ENCODE measurements around the gene FAM234A.

Gene FAM234A

GRCh38 chr16:280552-280951 lies 45.9 kb downstream of the FAM234A start, which contains the start of gene ARHGDIG:
Gene ARHGDIG, plus strand, starts transcription at chr16:280591. Its CDS starts 90 bp downstream, at chr16:280681.
- TF ChIP-seq CTCF (conservative IDR thresholded peaks at IDR 0.05) (no peak), ZFX (IDR thresholded peaks at IDR 0.05) (no peak)
- no peak within 1 kb of the TSS for H3K27ac ChIP-seq

- H3K27ac ChIP-seq, result no peak overlapping the region
- TF ChIP-seq ZFX (IDR thresholded peaks at IDR 0.05) (no peak), CTCF (conservative IDR thresholded peaks at IDR 0.05) (no peak)
Measured at GRCh38 chr16:280991-281659, 46.5 kb downstream of the FAM234A start.

GRCh38 chr16:281660-282255 lies 47.1 kb downstream of the FAM234A start:
- no peak overlapping the region for H3K27ac ChIP-seq
- TF ChIP-seq CTCF (conservative IDR thresholded peaks at IDR 0.05) (no peak), ZFX (IDR thresholded peaks at IDR 0.05) (no peak)

GRCh38 chr16:282491-282890 lies 47.9 kb downstream of the FAM234A start:
- TF ChIP-seq ZFX (IDR thresholded peaks at IDR 0.05) (no peak), CTCF (conservative IDR thresholded peaks at IDR 0.05) (no peak)
- no peak overlapping the region for H3K27ac ChIP-seq

- no peak for TF ChIP-seq ZFX (IDR thresholded peaks at IDR 0.05)
- no peak within 1 kb of the TSS for H3K27ac ChIP-seq
Measured at GRCh38 chr16:283033-283805, 48.6 kb downstream of the FAM234A start, which contains the start of gene PDIA2. Gene PDIA2, plus strand, starts transcription at chr16:283164. Its CDS starts 6 bp downstream, at chr16:283170.

GRCh38 chr16:284204-285120 lies 49.8 kb downstream of the FAM234A start:
- H3K27ac ChIP-seq, result no peak overlapping the region
- TF ChIP-seq CTCF (conservative IDR thresholded peaks at IDR 0.05), result no peak
- no peak for TF ChIP-seq ZFX (IDR thresholded peaks at IDR 0.05)
